ENCODE data around the gene DYSF.

DYSF gene

GRCh38 chr2:71513721-71514120 is 60.4 kb downstream of the DYSF start:
- H3K23ac ChIP-seq (ENCODE audit: low read depth, low read length, poor library complexity), result no peak overlapping the region
- H3K14ac ChIP-seq (ENCODE audit: low read length), result no peak overlapping the region
- H3K36me3 ChIP-seq (replicated peaks in 1 of 2; ENCODE audit: control insufficient read depth in 2 of 2, insufficient read depth in 2 of 2, low read length in 2 of 2), result no peaks in the 10 kb centered on the region
- no peak overlapping the region for H2AK5ac ChIP-seq (ENCODE audit: low read depth, low read length)
- H3K27ac ChIP-seq (replicated peaks; ENCODE audit: low read length), result no peak overlapping the region
- H4K8ac ChIP-seq (ENCODE audit: low read depth, low read length), result no peak overlapping the region
- no peak overlapping the region for H3K18ac ChIP-seq (ENCODE audit: low read length)
- no peak overlapping the region for H2BK5ac ChIP-seq (ENCODE audit: low read length)
- peaks cover 0 to 3% of the 10 kb centered on the region in 2 donors for H3K9me3 ChIP-seq (replicated peaks in 1 of 2; ENCODE audit: control insufficient read depth in 2 of 2, insufficient read depth in 1 of 2, low read depth in 1 of 2, low read length in 2 of 2)
- no peak overlapping the region for H3K4me3 ChIP-seq (ENCODE audit: low read length in 2 of 2)
- H3K27me3 ChIP-seq (ENCODE audit: control insufficient read depth in 3 of 3, insufficient read depth in 3 of 3, low read depth in 1 of 3, low read length in 3 of 3), result peaks cover 0 to 2% (median 0%) of the 10 kb centered on the region in 3 experiments
- no peaks in the 10 kb centered on the region for H3K79me1 ChIP-seq (ENCODE audit: low read depth, low read length)
- H2BK120ac ChIP-seq (ENCODE audit: low read depth, low read length), result no peak overlapping the region
- H3K4ac ChIP-seq (ENCODE audit: low read length), result no peak overlapping the region
- H2BK15ac ChIP-seq (ENCODE audit: low read length), result no peak overlapping the region
- H2BK12ac ChIP-seq (ENCODE audit: low read length), result no peak overlapping the region
- no peaks in the 10 kb centered on the region for H3K4me1 ChIP-seq (ENCODE audit: control insufficient read depth in 2 of 2, insufficient read depth in 1 of 2, low read depth in 1 of 2, low read length in 2 of 2)
- no CpG with 5 or more reads among the region's 11 CpGs for WGBS, 2 donors (ENCODE audit: extremely low coverage in 2 of 2, insufficient read length in 2 of 2, insufficient replicate concordance in 1 of 2)
- no peak overlapping the region for H2AFZ ChIP-seq (ENCODE audit: low read length)
- no peak overlapping the region for H3K4me2 ChIP-seq (ENCODE audit: insufficient read depth, low read length, poor library complexity, severe bottlenecking)
- no peak for DNase-seq (ENCODE audit: low spot score)
- H4K91ac ChIP-seq (ENCODE audit: low read depth, low read length, poor library complexity), result no peak overlapping the region
- no peak overlapping the region for H3K9ac ChIP-seq (ENCODE audit: low read depth, low read length, poor library complexity)

- Histone ChIP-seq H3K27me3 (ENCODE audit: control insufficient read depth in 3 of 3, insufficient read depth in 3 of 3, low read depth in 1 of 3, low read length in 3 of 3) (peaks cover 0 to 2% (median 0%) of the 10 kb centered on the region in 3 experiments), H3K9ac (ENCODE audit: low read depth, low read length, poor library complexity) (no peak overlapping the region), H2AK5ac (ENCODE audit: low read depth, low read length) (no peak overlapping the region), H2AFZ (ENCODE audit: low read length) (no peak overlapping the region), H3K4me3 (ENCODE audit: low read length in 2 of 2) (no peak overlapping the region), H4K91ac (ENCODE audit: low read depth, low read length, poor library complexity) (no peak overlapping the region), H3K23ac (ENCODE audit: low read depth, low read length, poor library complexity) (no peak overlapping the region), H2BK5ac (ENCODE audit: low read length) (no peak overlapping the region), H4K8ac (ENCODE audit: low read depth, low read length) (no peak overlapping the region), H3K18ac (ENCODE audit: low read length) (no peak overlapping the region), H3K79me1 (ENCODE audit: low read depth, low read length) (no peaks in the 10 kb centered on the region), H3K27ac (replicated peaks; ENCODE audit: low read length) (no peak overlapping the region), H2BK15ac (ENCODE audit: low read length) (no peak overlapping the region), H3K9me3 (replicated peaks in 1 of 2; ENCODE audit: control insufficient read depth in 2 of 2, insufficient read depth in 1 of 2, low read depth in 1 of 2, low read length in 2 of 2) (peaks cover 0 to 2% of the 10 kb centered on the region in 2 donors), H3K4ac (ENCODE audit: low read length) (no peak overlapping the region), H2BK12ac (ENCODE audit: low read length) (no peak overlapping the region), H3K4me2 (ENCODE audit: insufficient read depth, low read length, poor library complexity, severe bottlenecking) (no peak overlapping the region), H3K36me3 (replicated peaks in 1 of 2; ENCODE audit: control insufficient read depth in 2 of 2, insufficient read depth in 2 of 2, low read length in 2 of 2) (no peaks in the 10 kb centered on the region), H2BK120ac (ENCODE audit: low read depth, low read length) (no peak overlapping the region), H3K4me1 (ENCODE audit: control insufficient read depth in 2 of 2, insufficient read depth in 1 of 2, low read depth in 1 of 2, low read length in 2 of 2) (no peaks in the 10 kb centered on the region), H3K14ac (ENCODE audit: low read length) (no peak overlapping the region)
- WGBS, 2 donors (ENCODE audit: extremely low coverage in 2 of 2, insufficient read length in 2 of 2, insufficient replicate concordance in 1 of 2), result 100% methylated on average over 5 of the region's 16 CpGs; no CpG with 5 or more reads in 1 of the 2 donors
- DNase-seq (ENCODE audit: low spot score), result no peak
These were observed 63.0 kb downstream of the DYSF start for GRCh38 chr2:71516253-71516888.

GRCh38 chr2:71517851-71518250 is 64.5 kb downstream of the DYSF start:
- no peak overlapping the region for H2BK5ac ChIP-seq (ENCODE audit: low read length)
- WGBS, 2 donors (ENCODE audit: extremely low coverage in 2 of 2, insufficient read length in 2 of 2, insufficient replicate concordance in 1 of 2), result no CpG with 5 or more reads among the region's 4 CpGs
- H3K9me3 ChIP-seq (replicated peaks in 1 of 2; ENCODE audit: control insufficient read depth in 2 of 2, insufficient read depth in 1 of 2, low read depth in 1 of 2, low read length in 2 of 2), result peaks cover 0 to 3% of the 10 kb centered on the region in 2 donors
- H3K27ac ChIP-seq (replicated peaks; ENCODE audit: low read length), result no peak overlapping the region
- H3K4me2 ChIP-seq (ENCODE audit: insufficient read depth, low read length, poor library complexity, severe bottlenecking), result no peak overlapping the region
- no peak overlapping the region for H3K9ac ChIP-seq (ENCODE audit: low read depth, low read length, poor library complexity)
- no peak overlapping the region for H4K8ac ChIP-seq (ENCODE audit: low read depth, low read length)
- H3K14ac ChIP-seq (ENCODE audit: low read length), result no peak overlapping the region
- no peaks in the 10 kb centered on the region for H3K79me1 ChIP-seq (ENCODE audit: low read depth, low read length)
- no peak overlapping the region for H3K18ac ChIP-seq (ENCODE audit: low read length)
- no peak overlapping the region for H2BK15ac ChIP-seq (ENCODE audit: low read length)
- H2BK12ac ChIP-seq (ENCODE audit: low read length), result no peak overlapping the region
- no peak overlapping the region for H2AK5ac ChIP-seq (ENCODE audit: low read depth, low read length)
- H2BK120ac ChIP-seq (ENCODE audit: low read depth, low read length), result no peak overlapping the region
- H4K91ac ChIP-seq (ENCODE audit: low read depth, low read length, poor library complexity), result no peak overlapping the region
- H3K36me3 ChIP-seq (replicated peaks in 1 of 2; ENCODE audit: control insufficient read depth in 2 of 2, insufficient read depth in 2 of 2, low read length in 2 of 2), result no peaks in the 10 kb centered on the region
- peak overlapping the region in 1 of 2 donors; percentile 56 for H3K4me3 ChIP-seq (ENCODE audit: low read length in 2 of 2)
- no peak overlapping the region for H3K23ac ChIP-seq (ENCODE audit: low read depth, low read length, poor library complexity)
- no peak overlapping the region for H2AFZ ChIP-seq (ENCODE audit: low read length)
- H3K27me3 ChIP-seq (ENCODE audit: control insufficient read depth in 3 of 3, insufficient read depth in 3 of 3, low read depth in 1 of 3, low read length in 3 of 3), result peaks cover 0 to 2% (median 0%) of the 10 kb centered on the region in 3 experiments
- no peak for DNase-seq (ENCODE audit: low spot score)
- no peak overlapping the region for H3K4ac ChIP-seq (ENCODE audit: low read length)
- no peaks in the 10 kb centered on the region for H3K4me1 ChIP-seq (ENCODE audit: control insufficient read depth in 2 of 2, insufficient read depth in 1 of 2, low read depth in 1 of 2, low read length in 2 of 2)

- H3K27ac ChIP-seq (replicated peaks; ENCODE audit: low read length), result no peak overlapping the region
- H2BK5ac ChIP-seq (ENCODE audit: low read length), result no peak overlapping the region
- no peak overlapping the region for H4K91ac ChIP-seq (ENCODE audit: low read depth, low read length, poor library complexity)
- DNase-seq (ENCODE audit: low spot score), result no peak
- no peaks in the 10 kb centered on the region for H3K36me3 ChIP-seq (replicated peaks in 1 of 2; ENCODE audit: control insufficient read depth in 2 of 2, insufficient read depth in 2 of 2, low read length in 2 of 2)
- H3K9me3 ChIP-seq (replicated peaks in 1 of 2; ENCODE audit: control insufficient read depth in 2 of 2, insufficient read depth in 1 of 2, low read depth in 1 of 2, low read length in 2 of 2), result peaks cover 0 to 3% of the 10 kb centered on the region in 2 donors
- peaks cover 0 to 3% (median 0%) of the 10 kb centered on the region in 3 experiments for H3K27me3 ChIP-seq (ENCODE audit: control insufficient read depth in 3 of 3, insufficient read depth in 3 of 3, low read depth in 1 of 3, low read length in 3 of 3)
- H3K79me1 ChIP-seq (ENCODE audit: low read depth, low read length), result no peaks in the 10 kb centered on the region
- no peak overlapping the region for H3K4ac ChIP-seq (ENCODE audit: low read length)
- no peak overlapping the region for H2BK120ac ChIP-seq (ENCODE audit: low read depth, low read length)
- no peak overlapping the region for H2AFZ ChIP-seq (ENCODE audit: low read length)
- H3K4me3 ChIP-seq (ENCODE audit: low read length in 2 of 2), result no peak overlapping the region
- H3K18ac ChIP-seq (ENCODE audit: low read length), result no peak overlapping the region
- H3K4me2 ChIP-seq (ENCODE audit: insufficient read depth, low read length, poor library complexity, severe bottlenecking), result no peak overlapping the region
- no peak overlapping the region for H4K8ac ChIP-seq (ENCODE audit: low read depth, low read length)
- H3K4me1 ChIP-seq (ENCODE audit: control insufficient read depth in 2 of 2, insufficient read depth in 1 of 2, low read depth in 1 of 2, low read length in 2 of 2), result no peaks in the 10 kb centered on the region
- no peak overlapping the region for H3K9ac ChIP-seq (ENCODE audit: low read depth, low read length, poor library complexity)
- no peak overlapping the region for H2BK12ac ChIP-seq (ENCODE audit: low read length)
- no peak overlapping the region for H2BK15ac ChIP-seq (ENCODE audit: low read length)
- no CpG with 5 or more reads among the region's 8 CpGs for WGBS, 2 donors (ENCODE audit: extremely low coverage in 2 of 2, insufficient read length in 2 of 2, insufficient replicate concordance in 1 of 2)
- no peak overlapping the region for H3K23ac ChIP-seq (ENCODE audit: low read depth, low read length, poor library complexity)
- H2AK5ac ChIP-seq (ENCODE audit: low read depth, low read length), result no peak overlapping the region
- no peak overlapping the region for H3K14ac ChIP-seq (ENCODE audit: low read length)
These were observed 68.1 kb downstream of the DYSF start for GRCh38 chr2:71521436-71521950.
